ENCODE measurements around the gene TYW5.

Gene TYW5

GRCh38 chr2:199973703-199974102 lies 18.4 kb upstream of the TYW5 start:
- no peak for DNase-seq

- no peak for DNase-seq
Measured at GRCh38 chr2:199972088-199972626, 16.9 kb upstream of the TYW5 start.

GRCh38 chr2:199968126-199968525 lies 12.8 kb upstream of the TYW5 start:
- DNase-seq = no peak

GRCh38 chr2:199966976-199967375 lies 11.7 kb upstream of the TYW5 start:
- DNase-seq = no peak

- DNase-seq = no peak
Measured at GRCh38 chr2:199966405-199966804, 11.1 kb upstream of the TYW5 start.

- no peak for DNase-seq
Measured at GRCh38 chr2:199962203-199962602, 6.9 kb upstream of the TYW5 start.

GRCh38 chr2:199958014-199958413 lies 2.7 kb upstream of the TYW5 start:
- DNase-seq = no peak

GRCh38 chr2:199956062-199956380 lies 730 bp upstream of the TYW5 start:
- DNase-seq = no peak

GRCh38 chr2:199955007-199955338 lies 318 bp downstream of the TYW5 start:
- peak; percentile 47 for DNase-seq

- no peak for DNase-seq
Measured at GRCh38 chr2:199951023-199951422, 4.3 kb downstream of the TYW5 start.

- DNase-seq = no peak
Measured at GRCh38 chr2:199950396-199950795, 4.9 kb downstream of the TYW5 start.

- no peak for DNase-seq
Measured at GRCh38 chr2:199946836-199947235, 8.5 kb downstream of the TYW5 start.

- no peak for DNase-seq
Measured at GRCh38 chr2:199946196-199946595, 9.1 kb downstream of the TYW5 start.

GRCh38 chr2:199943373-199943772 lies 11.9 kb downstream of the TYW5 start:
- no peak for DNase-seq

GRCh38 chr2:199940373-199940772 lies 14.9 kb downstream of the TYW5 start:
- no peak for DNase-seq

- no peak for DNase-seq
Measured at GRCh38 chr2:199936554-199936953, 18.7 kb downstream of the TYW5 start.

- no peak for DNase-seq
Measured at GRCh38 chr2:199933466-199933865, 21.8 kb downstream of the TYW5 start.

- no peak for DNase-seq
Measured at GRCh38 chr2:199932312-199932855, 22.9 kb downstream of the TYW5 start.

- no peak for DNase-seq
Measured at GRCh38 chr2:199929262-199929661, 26.0 kb downstream of the TYW5 start.

- no peak for DNase-seq
Measured at GRCh38 chr2:199928626-199929025, 26.7 kb downstream of the TYW5 start.

- DNase-seq = no peak
Measured at GRCh38 chr2:199928226-199928625, 27.1 kb downstream of the TYW5 start.

GRCh38 chr2:199926806-199927205 lies 28.5 kb downstream of the TYW5 start:
- DNase-seq = no peak

GRCh38 chr2:199923924-199924323 lies 31.4 kb downstream of the TYW5 start:
- DNase-seq = no peak

- DNase-seq = no peak
Measured at GRCh38 chr2:199922856-199923255, 32.4 kb downstream of the TYW5 start.

GRCh38 chr2:199916980-199917379 lies 38.3 kb downstream of the TYW5 start:
- no peak for DNase-seq
